Progenitor cell of endocrine pancreas (in vitro differentiated cells): ENCODE measurements around the gene ALDOA. TPM values are rescaled to one million over a fixed set of nuclear protein-coding genes. Genes with fewer than 3 reads are reported as not detected.
A peak's percentile ranks its signal among the peaks of the same experiment; 100 is the strongest.

Experiments
- DNase-seq: peaks from one replicate; pipeline ENCODE4 v3.0.0; 2021; ENCODE audit warnings: low spot score; ENCODE audit not compliant: unreplicated experiment
- H3K27ac Mint-ChIP-seq: 2 replicates; pipeline ENCODE4 v1.8.0; 2021; ENCODE audit warnings: mild to moderate bottlenecking, moderate library complexity, mixed read lengths
- H3K27me3 Mint-ChIP-seq: 2 replicates; pipeline ENCODE4 v1.8.0; 2021; ENCODE audit warnings: mixed read lengths
- H3K36me3 Mint-ChIP-seq: 2 replicates; pipeline ENCODE4 v1.8.0; 2022; ENCODE audit warnings: mixed read lengths; ENCODE audit not compliant: insufficient read depth
- H3K4me1 Mint-ChIP-seq: 2 replicates; pipeline ENCODE4 v1.8.0; 2021; ENCODE audit warnings: low read depth, mixed read lengths
- H3K4me3 Mint-ChIP-seq: 2 replicates; pipeline ENCODE4 v1.8.0; 2021; ENCODE audit warnings: low read depth, mild to moderate bottlenecking, moderate library complexity, mixed read lengths
- H3K9me3 Mint-ChIP-seq: 2 replicates; pipeline ENCODE4 v1.8.0; 2021; ENCODE audit warnings: low read depth, mixed read lengths
- total RNA-seq: library from RNA; stranded (reverse); gene quantifications from 2 replicates; pipeline ENCODE4 v1.2.1, GENCODE V29; 2021
- TF ChIP-seq, protein P1 (sequence below): fragments of 200-600 bp; sonication (generic); IDR thresholded peaks from one replicate; pipeline ENCODE4 v1.5.0; 2021; ENCODE audit warnings: antibody characterized with exemption, mild to moderate bottlenecking; ENCODE audit not compliant: unreplicated experiment

The ALDOA gene
- total RNA-seq, 1 donor from 2014 or later: 273 TPM

DNA sequence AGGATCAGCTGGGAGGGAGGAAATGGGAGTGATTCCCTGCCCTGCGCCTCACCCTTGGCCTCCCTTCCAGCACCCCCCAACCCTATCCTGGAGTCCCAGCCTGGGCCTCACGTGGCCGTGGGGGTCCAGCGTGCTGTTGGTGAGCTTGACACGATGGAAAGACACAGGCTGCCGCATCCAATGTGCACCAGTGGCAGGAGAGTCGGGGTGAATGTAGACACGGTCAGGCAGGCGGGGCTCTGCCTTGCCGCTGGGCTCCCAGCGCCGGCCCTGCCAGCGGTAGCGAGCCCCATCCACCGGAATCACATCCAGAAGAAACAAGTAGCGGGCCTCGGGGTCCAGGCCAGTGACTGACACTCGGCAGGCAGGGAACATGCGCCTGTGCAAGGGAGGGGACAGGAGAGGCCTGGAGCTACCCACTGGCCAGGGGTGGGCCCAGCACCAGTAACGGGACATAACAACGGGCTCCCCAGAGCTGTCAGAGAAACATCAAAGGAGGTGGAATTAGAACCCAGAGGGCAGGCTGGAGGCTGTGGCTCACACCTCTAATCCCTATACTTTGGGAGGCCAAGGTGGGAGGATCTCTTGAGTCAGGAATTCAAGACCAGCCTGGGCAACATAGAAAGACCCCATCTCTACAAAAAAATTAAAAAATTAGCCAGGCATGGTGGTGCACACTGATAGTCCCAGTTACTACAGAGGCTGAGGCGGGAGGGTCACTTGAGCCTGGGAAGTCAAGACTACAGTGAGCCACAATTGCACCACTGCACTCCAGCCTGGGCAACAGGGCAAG, 23.5 kb downstream of the ALDOA start:
- DNase-seq: no peak
- no peak overlapping the region for H3K4me3 Mint-ChIP-seq
- no peaks in the 10 kb centered on the region for H3K27me3 Mint-ChIP-seq
- peaks cover 11% of the 10 kb centered on the region for H3K4me1 Mint-ChIP-seq
- peaks cover 10% of the 10 kb centered on the region for H3K36me3 Mint-ChIP-seq
- peak overlapping the region; percentile 67 for H3K27ac Mint-ChIP-seq
- no peaks in the 10 kb centered on the region for H3K9me3 Mint-ChIP-seq
- TF ChIP-seq, protein P1, sequence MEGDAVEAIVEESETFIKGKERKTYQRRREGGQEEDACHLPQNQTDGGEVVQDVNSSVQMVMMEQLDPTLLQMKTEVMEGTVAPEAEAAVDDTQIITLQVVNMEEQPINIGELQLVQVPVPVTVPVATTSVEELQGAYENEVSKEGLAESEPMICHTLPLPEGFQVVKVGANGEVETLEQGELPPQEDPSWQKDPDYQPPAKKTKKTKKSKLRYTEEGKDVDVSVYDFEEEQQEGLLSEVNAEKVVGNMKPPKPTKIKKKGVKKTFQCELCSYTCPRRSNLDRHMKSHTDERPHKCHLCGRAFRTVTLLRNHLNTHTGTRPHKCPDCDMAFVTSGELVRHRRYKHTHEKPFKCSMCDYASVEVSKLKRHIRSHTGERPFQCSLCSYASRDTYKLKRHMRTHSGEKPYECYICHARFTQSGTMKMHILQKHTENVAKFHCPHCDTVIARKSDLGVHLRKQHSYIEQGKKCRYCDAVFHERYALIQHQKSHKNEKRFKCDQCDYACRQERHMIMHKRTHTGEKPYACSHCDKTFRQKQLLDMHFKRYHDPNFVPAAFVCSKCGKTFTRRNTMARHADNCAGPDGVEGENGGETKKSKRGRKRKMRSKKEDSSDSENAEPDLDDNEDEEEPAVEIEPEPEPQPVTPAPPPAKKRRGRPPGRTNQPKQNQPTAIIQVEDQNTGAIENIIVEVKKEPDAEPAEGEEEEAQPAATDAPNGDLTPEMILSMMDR: no peak

- Mint-ChIP-seq H3K9me3 (no peaks in the 10 kb centered on the region), H3K4me3 (peak overlapping the region; percentile 46), H3K36me3 (peaks cover 10% of the 10 kb centered on the region), H3K27ac (peak overlapping the region; percentile 49), H3K4me1 (peaks cover 20% of the 10 kb centered on the region), H3K27me3 (no peaks in the 10 kb centered on the region)
- TF ChIP-seq, protein P1: no peak
- no peak for DNase-seq
Measured at GRCh38 chr16:30090610-30091331, 25.2 kb downstream of the ALDOA start.

- TF ChIP-seq, protein P1: peak; percentile 70
- Mint-ChIP-seq H3K27ac (peak within 1 kb of the TSS; percentile 73), H3K36me3 (peaks cover 10% of the 10 kb centered on the region), H3K27me3 (no peaks in the 10 kb centered on the region), H3K4me1 (peaks cover 20% of the 10 kb centered on the region), H3K4me3 (peak within 1 kb of the TSS; percentile 77), H3K9me3 (peaks cover under 1% of the 10 kb centered on the region)
- DNase-seq: peak; percentile 94
Measured at GRCh38 chr16:30091474-30092372, 26.2 kb downstream of the ALDOA start, which contains the start of gene TBX6. TSS of gene TBX6 (minus strand) at chr16:30091924. CDS start at chr16:30091193, 731 bp downstream.

- no peak for DNase-seq
Measured at GRCh38 chr16:30092373-30093010, 26.9 kb downstream of the ALDOA start.

More at GRCh38 chr16:30092373-30093010, 26.9 kb downstream of the ALDOA start:
- Mint-ChIP-seq H3K27ac (peak overlapping the region; percentile 58), H3K4me3 (peak overlapping the region; percentile 77), H3K9me3 (peaks cover 5% of the 10 kb centered on the region), H3K4me1 (peaks cover 20% of the 10 kb centered on the region), H3K36me3 (peaks cover 12% of the 10 kb centered on the region), H3K27me3 (no peaks in the 10 kb centered on the region)
- TF ChIP-seq, protein P1: peak; percentile 62
